HG02840 (cell line): ENCODE data around the gene PITRM1.

Source experiments
- ATAC-seq: cut with Tn5 transposase; IDR thresholded peaks from one replicate; pipeline ENCODE4 v1.9.1; 2021; ENCODE audit warnings: mild to moderate bottlenecking, moderate library complexity, moderate number of reproducible peaks; ENCODE audit not compliant: unreplicated experiment, low FRiP score

The PITRM1 gene

DNA sequence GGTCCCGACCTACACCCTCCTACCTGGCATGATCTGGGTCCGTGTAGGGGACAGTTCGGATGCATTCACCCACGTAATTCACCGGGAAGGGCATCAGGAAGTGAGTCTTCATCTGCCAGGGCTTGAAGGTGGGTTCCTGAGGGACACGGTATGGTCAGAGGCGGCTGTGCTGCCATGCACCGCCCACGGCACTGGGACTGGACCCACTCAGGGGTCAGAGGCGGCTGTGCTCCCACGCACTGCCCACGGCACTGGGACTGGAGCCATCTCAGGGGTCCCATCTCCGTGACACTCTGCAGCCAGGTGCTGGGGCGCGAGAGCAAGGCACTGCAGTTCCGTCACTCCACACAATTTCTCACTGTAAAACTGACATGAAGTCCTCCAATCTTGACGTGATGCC is 29.2 kb downstream of the PITRM1 start:
- no peak for ATAC-seq

DNA sequence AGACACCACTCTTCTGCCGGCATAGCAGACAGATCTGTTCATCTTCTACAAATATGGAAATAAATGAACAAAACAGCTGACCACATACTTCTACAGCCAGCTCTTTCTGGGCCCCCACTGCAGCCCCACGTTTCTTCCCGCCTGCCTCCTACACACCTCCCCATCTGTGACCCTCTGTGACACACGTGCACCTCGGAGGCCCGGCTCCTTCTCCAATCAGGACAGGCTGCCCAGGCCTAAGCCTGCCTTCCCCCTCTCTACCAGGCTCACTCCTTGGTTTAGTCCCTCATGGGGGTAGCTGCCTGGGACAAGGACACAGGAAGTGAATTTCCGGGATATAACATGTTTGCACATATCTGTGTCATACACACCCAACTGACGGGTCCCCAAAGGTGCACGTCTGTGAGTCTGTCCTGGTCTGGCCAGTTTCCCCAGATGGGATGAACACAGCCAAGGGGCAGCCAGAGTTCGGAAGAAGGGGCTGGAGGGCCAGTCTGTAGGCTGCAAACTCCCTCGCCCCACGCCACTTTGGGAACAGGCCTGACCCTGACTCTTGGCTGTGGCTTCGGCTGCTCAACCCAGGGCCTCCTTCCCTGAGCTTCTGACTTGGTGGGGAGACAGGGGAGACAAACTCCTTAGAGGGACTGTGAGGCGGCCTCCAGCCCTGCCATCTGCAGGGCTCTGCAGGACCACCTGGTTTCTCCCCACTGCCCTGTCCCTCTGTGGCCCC is 30.3 kb downstream of the PITRM1 start:
- no peak for ATAC-seq

DNA sequence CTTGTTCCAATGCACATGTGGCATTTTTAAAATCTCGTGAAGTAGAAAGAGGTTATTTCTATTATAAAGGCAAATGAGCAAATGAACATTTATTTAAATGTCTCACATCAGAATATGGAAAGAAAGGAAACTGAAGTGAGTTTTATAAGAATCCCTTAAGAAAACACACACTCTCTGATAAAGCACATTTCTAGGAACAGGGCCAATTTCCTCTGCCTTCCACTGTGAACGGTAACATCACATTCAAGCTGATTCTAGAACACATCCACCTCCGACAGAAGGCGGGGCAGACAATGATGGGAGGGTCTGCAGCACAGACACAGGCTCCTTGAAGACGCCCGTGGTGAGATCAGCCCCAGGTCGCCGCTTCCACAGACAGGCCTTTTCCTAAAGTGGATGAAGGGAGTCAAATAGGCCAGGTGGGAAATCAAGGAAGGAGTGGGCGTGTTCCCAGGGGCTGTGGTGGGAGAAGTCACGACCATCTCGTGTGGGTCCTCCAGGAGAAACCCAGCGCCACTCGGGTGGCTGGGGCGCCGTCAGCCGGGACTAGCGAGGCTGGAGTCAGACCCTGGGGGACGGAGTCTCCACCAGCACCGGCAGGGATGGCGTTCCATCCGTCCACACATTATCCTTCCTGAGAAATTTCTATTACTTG is 31.1 kb downstream of the PITRM1 start:
- ATAC-seq = no peak

DNA sequence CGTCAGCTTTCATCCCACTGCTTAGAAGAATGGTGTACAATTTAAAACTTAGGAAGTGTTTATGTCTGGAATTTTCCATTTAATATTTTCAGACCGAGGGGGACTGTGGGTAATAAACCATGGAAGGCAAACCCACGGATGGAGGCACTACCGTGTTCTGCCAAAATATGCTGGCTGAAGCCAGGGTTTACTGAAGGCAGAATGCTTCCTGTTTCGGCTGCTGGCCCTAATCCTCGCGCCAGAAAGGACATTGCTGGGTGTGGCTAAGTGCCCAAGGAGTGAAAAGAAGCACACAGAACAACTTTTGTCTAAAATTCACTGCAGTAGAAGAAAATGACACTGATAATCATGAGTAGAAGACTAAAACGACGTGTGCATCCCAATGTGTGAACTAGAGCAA is 32.3 kb downstream of the PITRM1 start:
- no peak for ATAC-seq

DNA sequence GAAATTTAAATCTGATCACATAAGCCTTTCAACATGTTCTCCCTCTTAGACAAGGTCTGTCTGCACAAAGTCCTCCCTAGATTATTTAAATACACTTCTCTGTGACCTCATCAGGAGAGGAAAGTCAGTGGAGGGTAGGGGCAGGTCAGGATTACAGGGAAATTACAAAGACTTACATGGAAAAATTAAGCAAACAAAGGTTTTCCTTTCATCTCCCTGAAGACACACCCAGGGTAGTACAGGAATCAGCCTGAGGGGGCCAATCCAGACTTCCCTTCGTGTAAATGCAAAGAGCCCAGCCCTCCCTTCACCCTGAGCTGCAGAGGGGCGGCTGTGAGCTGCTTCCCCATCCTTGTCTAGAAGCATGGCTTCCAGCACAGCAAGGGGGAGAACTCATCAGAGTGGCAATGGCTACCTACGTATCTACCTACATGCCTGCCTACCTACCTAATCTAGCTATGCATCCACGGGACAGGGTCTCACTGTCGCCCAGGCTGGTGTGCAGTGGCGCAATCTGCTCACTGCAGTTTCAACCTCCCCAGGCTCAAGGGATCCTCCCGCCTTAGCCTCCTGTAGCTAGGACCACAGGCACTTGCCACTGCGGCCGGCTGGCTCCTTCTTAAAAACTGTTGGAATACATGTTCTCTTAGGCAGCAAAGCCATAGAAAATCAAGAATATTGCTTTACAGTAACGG is 33.2 kb downstream of the PITRM1 start:
- no peak for ATAC-seq

DNA sequence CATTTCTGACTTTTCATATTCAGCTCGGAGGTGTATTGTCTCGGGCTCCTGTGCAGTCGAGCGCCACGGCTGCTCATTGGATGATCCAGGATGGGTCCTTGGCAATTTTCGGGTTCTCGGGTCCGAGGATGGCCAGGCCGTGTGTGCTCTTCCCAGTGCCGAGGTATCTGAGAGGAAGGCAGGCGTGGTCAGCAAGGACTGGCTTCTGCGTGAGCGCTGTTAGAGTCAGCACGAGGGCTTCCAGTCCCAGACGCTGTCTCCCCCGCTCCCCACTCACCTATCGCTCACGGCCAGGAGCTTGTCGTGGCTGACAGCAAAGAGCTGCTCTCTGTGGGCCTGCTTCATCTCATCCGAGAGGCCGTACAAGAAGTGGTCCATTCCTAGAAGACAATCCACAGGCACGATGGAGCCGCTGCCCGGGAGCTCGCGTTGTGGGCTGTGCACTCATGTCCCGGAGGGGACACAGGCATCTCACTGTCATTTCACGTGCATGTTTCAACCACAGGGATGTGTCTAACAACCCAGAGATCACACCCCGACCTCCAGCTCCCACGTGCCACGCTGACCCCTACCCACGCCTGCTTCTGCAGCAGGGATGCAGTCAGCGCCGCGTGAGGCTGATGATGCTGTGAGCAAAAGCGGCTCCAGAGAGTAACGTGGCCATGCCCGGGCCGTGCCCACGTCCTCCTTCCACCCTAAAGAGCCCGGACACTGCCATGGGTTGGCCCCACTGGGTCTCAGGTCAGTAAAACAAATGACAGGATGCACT is 34.4 kb downstream of the PITRM1 start:
- ATAC-seq = no peak

DNA sequence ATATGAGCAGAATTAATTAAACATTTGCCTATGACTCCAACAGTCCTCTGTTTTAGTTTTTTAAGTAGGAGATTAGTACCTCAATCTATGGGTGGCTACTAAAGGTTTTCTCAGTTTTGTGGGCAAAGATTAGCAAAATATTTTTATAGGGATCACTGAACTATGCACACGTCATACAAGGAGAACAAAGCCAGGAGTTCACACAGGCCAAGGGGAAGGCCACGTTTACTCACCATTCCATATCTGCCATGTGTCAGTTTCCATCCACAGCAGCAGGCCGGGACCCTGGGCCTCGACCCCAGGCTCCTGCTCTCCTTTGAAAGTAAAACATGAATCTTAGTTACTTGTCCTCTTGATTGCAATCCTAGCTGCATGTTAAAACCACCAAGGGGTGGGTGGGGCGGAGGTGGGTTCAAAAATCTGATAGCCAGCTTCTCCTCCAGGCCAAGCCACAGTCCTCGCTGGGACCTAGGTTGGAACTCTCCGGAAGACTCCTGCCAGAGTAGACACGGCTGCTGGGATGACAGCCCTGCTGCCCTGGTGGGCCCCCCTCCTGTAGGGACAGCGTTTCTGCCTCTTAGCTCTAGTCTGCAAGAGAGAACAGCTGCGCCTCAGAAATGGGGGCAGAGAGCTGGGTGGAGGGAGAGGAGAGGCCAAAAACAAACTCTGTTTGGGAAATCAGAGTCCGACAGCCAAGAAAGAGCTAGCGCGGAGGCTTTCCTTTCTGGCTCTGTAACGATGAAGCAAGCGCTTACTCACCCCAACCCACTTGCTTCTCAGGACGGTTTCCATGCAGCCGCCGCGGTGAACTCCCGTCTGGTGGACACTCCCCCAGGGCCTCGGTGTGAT is 35.6 kb downstream of the PITRM1 start:
- no peak for ATAC-seq

DNA sequence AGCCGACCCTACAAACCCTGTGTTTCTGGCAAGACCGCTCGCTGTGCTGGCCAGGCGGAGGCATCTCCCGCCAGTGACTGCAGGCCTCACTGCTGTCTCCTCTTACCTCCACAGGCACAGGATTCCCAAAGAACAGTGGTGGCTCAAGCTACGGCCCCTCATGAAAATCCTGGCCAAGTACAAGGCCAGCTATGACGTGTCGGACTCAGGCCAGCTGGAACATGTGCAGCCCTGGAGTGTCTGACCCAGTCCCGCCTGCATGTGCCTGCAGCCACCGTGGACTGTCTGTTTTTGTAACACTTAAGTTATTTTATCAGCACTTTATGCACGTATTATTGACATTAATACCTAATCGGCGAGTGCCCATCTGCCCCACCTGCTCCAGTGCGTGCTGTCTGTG is 36.2 kb downstream of the PITRM1 start:
- no peak for ATAC-seq

DNA sequence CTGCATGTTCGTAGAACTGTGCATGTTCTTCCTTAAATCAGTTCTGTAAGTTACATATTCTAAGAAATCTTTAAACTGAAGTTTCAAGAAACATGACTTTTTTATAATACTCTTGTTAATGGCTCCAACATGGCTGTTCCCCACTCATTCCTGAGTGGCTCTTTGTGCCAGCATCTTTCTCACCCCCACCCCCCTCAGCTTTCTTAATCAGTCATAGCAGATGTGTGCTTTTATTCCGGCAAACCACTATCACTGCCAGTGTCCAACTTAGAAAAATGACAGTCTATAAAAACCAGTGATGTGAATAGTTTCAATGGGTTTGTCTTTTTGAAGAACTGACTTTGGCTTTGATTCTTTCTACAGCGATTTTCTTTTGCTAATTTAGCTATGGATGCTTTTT is 37.6 kb downstream of the PITRM1 start:
- ATAC-seq = no peak

DNA sequence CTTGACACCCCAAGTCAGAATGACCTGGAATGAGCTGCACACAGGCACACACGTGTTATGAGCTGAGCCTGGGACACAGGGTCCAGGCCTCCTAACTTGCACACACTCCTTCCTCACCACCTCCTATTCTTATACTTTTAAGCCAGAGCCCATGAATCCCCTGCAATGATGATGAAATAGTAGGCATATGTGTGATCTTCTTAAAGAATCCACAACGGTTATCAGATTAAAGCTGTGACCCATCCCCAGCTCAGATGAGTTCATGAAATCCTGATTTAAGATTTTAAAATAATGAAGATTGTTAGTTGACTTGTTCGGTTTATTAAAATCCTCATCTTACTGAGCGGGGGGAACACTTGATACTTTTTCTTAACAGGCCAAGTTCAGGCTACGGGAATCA is 38.6 kb downstream of the PITRM1 start:
- no peak for ATAC-seq

DNA sequence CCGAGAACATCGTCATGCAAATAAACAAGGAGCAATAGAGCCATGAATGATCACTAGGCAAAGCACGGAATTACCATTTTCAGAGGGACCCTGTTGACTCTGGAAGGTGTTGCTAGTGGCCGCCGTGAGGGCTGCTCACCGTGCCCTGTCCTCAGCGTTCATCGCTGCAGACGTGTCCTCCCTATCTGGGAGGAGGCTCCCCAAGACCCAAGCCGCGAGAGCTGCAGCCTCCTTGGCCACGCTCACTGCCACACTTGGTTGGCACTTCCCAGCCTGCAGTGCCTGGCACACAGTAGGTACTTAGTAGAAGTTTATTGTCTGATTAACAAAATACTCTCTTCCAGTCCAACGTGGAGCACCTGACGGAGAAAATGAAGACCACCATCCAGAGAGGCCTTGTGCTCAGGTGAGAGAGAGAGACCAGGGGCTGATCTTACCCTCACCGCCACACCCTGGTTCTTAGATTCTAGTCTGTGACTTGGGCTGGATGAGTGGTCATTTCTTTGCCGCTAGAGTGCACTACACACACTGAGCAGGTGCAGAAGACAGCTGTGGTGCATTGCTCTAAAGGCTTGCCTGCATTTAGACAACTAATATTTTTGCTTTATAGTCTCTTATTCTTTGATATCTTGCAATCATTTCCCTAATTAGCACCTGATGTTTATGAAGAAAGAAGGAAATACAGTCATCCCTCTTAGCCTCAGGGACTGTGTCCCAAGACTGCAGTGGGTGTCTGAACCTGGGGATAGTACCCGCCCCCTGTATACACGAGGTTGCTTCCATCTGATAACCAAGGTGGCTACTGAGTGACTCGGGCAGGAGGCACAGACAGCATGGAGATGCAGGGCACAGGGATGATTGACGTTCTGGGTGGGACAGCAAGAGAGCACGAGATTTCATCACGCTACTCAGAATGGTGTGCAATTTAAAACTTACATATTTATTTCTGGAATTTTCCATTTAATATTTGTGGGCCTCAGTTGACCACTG is 40.3 kb downstream of the PITRM1 start:
- ATAC-seq = no peak

DNA sequence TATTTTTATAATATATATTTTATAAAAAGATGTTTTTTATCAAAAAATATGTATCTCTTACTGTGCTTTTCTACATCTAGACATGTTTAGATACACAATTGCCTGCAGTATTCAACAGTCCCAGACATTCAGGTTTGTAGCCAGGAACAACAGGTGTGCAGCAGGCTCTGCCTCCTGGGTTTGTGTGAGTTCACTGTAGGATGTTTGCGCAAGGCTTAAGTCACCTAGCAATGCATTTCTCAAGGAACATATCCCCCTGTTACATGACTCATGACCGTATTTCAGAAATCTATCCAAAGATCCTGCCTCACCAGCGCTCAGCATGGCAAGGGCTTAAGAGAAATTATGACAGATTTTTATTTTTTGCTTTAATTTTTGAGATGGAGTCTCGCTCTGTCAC is 41.5 kb downstream of the PITRM1 start:
- ATAC-seq = no peak

DNA sequence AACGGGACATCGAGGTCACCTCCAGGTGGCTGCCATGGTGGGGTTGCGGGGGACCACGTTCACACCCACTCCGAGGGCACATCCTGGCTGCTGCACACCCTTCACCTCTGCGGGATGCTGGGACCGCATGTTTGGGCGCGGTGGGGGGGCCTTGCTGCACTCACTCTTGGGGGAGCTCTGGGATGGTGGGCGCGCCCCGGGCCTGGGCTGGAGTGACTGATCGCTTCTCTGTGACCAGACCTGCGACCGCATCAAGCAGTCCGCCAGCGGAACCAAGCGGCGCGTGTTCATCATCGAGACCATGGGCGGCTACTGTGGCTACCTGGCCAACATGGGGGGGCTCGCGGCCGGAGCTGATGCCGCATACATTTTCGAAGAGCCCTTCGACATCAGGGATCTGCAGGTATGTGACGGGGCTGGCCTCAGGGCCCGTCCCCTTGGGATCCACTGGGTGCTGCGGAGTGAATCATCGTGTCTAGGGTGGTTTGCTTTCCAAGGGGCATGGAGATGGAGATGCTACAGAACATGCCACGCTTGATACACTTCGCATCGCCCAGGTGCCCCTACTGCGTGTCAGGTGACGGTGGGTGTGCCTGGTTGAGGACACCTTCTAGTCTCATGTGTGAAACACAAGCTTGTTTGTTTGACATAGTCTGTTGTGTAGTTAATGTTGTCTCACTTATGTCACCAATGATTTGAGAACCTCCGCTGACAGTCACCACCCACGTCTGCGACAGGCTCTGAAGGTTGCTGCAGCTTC is 42.8 kb downstream of the PITRM1 start:
- ATAC-seq = no peak

DNA sequence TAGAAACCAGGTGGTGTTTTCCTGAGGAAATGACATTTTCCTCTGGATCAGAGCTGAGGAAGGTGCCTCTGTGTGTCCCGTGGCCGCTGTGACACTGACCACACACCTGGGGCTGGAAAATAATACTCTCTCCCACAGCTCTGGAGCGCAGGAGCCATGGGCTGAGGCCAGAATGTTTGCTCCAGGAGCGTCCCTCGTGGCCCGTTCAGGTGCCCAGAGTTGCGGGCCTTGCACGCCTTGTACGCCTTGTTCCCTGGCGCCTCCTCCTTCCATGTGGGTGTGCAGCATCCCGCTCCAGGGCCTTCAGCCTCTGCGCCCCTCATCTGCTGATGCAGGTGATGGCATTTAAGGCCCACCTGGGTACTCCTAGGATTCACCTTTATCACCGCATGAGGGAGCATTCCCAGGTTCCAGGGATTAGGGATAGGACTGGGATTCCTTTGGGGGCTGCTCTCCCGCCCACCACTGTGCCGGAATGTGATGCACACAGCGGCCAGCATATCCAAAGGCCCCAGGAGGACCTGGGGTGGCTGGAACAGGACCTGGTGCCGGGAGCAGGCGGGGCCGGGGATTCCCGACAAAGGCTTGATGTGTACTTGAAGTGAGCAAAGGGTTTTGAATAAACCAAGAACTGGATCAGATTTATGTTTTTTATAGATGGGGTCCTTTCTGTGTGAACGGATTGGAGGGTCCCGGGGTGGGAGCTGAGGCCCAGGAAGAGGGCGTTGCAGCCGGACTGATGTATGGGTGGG is 44.0 kb downstream of the PITRM1 start:
- no peak for ATAC-seq

DNA sequence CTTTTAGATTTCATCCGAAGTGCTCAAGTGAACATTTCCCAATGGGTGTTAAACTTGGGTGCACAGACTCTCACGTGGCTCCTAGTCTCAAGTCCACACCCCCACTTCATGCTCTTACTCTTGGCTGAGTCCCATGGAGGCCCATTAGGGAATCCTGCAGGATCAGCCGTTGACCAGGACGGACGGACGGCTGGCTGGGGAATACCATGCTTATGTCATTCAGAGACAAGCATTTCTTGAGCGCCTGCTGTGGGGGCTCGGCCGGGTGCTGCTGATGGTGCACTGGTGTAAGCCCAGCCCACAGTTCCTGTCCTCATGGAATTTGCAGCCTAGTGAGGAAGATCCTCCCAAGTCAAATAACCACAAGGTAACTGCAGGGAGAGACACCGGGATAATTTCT is 44.7 kb downstream of the PITRM1 start:
- no peak for ATAC-seq

DNA sequence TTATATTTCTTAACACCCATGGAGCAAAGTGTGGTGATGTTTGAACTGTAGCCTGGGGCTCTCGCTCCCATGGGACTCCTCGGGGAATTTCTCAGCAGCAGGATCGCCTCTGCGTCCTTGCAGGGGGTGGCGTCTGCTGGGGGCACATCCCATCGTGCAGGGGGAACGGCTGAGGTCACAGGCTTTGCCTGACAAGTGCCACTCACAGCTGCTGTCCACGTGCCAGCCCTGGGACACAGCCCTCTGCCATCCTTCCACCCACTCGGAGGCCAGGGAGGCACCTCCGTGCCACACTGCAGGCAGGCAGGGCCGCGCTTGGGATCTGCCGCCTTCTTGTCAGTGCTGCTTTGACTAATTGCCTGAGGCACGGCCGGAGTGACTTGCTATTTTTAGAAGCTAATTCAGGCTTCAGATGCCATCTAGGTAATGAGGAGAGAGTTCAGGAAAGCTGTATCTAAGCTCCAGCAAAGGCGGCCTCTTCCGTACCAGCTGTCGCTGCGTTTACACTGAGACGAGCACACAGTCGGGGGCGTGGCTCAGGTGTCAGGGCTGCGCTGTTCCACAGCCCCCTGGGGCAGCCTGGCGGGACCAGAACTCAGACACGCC is 45.7 kb downstream of the PITRM1 start:
- no peak for ATAC-seq

DNA sequence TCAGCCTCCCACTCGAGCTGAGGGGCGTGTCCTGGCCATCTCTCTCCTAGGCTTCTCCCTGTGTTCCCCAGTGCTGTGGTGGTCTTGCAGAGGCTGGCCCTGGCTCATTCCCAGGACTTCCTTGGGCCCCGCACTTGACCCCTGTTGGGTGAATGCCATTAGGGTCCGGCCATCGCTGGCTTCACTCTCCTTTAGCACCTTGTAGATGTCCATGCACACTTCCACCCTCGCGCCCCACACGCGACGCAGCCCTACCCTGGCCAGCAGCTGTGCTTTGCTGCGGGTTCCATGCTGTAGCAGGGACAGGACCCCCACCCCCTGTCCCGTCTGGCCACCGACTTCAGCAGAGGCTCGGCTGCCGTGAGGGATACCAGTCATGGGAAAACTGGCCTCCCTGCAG is 46.3 kb downstream of the PITRM1 start:
- no peak for ATAC-seq
